ELR (cell line): ENCODE results near the gene SLC1A7.

ENCODE experiments used
- DNase-seq: peaks from one replicate; pipeline ENCODE4 v3.0.0-alpha.2; 2015; ENCODE audit warnings: low read depth

Gene SLC1A7

DNA sequence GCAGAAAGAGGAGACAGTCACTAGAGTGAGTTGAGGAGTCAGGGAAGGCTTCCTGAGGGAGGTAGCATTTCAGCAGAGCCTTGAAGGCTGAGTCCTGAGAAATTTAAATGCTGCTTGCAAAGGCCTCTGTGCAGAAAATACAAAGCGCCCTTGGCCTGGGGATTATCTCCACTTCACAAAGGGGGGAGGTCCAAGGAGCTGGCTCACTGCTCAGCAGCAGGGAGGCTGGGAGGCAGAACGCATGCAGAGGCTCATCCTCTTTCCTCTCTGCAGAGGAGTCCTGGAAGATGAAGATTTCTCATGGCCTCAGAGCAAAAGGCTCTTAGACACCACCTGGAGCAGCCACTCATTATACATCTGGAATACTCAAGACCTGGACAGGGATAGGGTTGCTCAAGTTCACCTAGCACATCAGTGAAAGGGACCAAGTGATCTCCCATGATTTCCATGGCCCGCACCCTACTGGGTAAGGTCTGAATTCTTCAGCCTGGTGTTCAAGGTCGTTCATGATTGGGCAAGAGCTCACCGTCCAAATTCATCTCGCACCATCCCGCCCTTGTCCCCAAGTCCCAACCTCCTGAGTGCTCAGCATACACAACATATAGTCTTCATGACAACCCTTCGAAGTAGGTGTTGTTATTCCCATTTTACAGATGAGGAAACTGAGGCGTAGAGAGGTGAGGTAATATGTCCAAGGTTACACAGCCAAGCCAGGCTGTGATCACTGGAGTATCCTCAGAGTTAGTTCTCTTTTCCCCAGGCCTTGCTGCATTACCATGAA, 9.0 kb downstream of the SLC1A7 start:
- DNase-seq: no peak

DNA sequence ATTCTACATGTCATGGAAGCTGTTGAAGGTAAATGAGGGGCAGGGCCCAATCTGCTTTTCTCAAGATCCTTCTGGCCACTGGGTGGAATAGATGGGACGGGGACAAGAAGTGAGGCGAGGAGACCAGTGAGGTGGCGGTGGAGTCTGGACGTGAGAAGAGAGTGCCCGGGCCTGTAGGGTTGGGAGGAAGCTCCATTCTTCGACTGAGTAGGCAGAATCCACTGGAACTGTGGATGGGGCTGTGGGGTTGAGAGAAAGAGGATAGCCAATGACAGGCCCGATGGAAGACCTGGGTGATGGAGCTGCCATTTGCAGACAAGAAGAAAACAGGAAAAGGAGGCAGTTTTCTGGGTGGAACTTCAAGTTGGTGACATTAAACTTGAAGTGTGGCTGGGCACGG, 10.3 kb downstream of the SLC1A7 start:
- DNase-seq: no peak

DNA sequence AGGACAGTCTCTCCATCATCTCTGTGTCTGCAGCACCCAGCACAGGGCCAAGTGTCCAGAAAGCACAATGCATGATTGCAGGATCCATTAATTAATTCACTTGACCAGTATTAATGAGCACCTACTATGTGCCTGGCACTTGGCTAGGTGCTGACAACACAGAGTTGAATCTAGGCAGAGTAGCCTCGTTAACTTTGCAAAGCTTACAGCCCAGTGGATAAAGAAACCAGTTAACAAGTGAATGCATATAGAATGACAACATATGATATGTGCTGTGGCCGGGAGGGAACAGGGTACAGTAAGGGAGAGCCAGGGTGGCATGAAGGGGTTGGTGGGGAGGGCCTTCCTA, 10.9 kb downstream of the SLC1A7 start:
- DNase-seq: no peak

DNA sequence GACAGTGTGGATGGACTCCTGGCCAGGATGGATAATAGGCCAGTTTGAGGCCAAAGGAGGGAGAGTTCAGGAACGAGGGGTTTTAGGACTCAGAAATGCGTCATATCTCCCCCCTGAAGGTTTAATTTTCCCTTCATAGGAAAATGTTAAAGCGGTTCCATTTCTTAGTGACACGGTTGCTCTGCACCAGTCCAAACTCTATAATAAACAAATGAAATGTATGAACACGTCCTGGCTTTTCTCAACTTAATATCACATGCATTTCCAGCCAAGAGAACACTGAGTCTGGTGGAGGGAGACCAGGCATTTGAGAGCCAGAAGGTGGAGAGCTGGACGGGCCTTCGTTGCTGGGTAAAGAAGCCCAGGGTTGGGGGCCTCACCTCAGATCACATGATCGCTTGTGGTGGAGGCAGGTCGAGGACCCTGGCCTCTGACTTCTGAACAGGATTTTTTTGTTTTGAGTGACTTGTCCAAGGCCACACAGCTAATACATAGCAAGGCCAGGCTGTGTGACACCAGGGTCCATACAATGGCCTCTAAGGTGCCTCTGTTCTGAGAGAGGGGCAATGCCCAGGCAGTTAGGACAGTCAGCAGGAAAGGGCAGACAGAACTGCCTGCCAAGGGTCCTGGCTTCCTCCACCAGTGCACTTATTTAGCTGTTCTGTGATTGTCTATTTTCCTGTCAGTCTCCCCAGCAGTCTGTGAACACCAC, 11.4 kb downstream of the SLC1A7 start:
- no peak for DNase-seq

DNA sequence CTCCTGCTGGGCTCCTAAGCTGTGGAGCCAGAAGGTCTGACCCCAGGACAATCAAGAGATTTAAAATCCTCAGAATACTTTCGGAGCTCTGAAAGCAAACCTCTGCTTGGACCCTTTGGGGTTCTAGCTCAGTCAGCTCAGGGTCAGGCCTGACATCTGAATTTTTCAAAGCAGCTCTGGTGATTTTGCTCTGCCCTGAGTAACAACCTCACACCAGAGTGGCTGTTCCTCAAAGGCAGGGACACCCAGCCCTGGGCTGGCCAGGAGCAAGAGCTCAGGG, 11.9 kb downstream of the SLC1A7 start:
- no peak for DNase-seq

DNA sequence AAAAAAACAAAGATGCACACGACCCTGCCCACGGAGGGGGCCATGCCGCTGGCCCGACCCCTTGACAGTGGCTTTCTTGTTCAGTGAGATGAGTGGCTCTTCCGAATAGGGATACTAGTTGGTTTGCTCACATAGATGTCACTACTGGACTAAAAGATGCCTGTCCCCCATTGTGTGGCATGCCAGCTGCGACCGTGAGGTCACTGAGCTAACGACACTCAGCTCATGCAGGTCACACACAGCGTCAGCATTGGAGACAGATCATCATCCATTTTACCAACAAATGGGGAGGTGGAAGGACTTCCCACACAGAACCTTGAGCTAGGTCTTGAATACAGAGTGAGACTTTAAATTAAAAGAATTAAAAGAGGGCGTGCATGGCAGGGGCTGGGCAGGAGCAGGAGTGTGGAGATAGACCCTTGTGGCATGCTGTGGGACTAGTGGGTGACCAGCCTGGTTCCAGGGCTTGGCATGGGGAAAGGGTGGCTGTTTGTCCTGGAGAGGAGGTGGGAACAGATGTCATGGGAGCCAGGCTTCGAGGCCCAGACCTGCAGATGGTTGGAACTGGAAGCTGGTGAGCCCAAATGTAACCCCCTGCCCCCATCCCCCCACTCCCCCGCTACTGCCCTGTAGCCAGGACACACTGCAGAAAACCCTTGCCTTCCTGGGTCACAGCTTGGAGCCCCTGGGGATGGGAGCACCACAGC, 12.4 kb downstream of the SLC1A7 start:
- DNase-seq: no peak

DNA sequence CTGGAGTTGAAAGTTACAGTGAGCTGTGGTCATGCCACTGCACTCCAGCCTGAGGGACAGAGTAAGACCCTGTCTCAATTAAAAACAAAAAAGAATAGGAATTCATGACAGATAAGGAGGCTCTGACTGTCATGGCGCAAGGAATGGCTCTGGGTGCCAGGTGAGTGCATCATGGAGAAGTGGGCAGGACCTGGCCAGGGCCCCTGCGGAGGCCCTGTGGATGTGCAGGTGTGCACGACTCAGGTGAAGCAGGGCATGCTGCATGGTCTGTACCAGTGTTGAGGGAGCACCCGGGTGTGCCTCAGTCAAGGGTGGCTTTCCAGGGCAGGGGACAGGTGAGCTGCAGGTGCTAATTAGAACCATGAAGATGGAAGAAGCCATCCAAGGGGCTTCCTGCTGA, 14.0 kb downstream of the SLC1A7 start:
- no peak for DNase-seq

DNA sequence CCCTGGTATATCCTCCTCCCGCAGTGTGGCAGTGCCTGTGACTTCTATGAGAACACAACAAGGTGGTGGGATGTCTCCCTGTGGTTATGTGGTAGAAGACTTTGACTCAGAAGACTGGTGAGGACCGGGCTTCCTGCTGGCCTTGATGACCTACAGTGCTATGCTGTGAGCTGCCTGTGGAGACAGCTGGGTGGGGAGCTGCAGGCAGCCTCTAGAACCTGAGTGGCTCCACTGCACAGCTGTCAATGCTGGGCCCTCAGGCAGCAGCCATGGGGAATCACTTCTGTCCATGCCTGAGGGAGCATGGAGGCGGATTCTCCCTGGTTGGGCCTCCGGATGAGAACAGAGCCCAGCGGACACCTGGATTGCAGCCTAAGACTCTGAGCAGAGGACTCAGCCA, 14.9 kb downstream of the SLC1A7 start:
- peak; percentile 36 for DNase-seq

DNA sequence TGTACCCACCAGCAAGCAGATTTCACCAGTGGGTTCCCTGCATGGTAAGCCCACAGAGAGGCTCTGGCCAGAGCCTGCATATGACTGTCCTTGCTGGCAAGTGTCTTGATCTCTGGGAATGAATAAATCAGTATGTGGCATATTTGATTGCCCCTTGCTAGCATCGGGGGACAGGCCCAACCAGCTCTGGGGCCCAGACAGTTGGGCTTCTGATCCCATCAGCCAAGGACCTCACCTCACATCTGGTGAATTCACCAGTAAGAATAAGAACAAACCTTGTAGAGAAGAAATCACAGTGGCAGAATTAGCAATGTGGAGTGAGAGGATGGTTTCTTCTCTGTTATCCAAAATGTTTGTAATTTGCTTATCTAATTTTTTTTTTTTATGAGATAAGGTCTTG, 15.9 kb downstream of the SLC1A7 start:
- no peak for DNase-seq

DNA sequence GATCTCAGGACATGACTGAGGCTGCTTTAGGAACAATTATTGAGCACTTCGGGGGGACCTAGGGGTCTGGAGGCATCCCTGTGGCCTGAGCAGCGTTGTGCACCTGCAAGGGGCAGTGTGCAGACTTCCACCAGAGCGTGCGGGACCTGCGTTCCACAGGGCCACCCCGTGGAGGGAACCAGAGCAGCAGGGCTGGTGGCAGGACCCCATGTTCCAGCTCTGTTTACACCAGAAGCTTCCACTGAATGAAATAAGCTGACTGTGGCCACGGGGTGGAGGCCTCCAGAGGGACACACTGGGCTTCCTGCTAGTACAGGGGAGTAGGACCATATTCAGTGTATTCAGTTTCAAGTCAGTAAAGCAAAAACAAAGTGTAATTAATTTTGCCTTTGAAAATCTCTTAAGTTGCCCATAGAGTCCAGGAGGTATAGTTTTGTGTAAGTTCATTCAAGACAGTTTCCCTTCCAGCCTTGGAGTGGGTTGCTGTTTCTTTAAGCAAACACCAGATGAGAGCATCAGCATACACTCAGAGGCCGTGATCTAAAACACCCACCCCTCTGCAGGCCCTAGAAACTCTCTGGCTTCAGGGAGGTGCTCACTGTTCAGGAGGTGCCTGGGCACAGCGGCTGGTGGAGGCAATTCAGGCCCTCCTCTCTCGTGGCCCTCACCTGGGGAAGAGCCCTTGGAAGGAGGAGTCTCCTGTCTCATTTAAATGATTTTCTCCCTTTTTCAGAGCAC, 16.6 kb downstream of the SLC1A7 start:
- no peak for DNase-seq

DNA sequence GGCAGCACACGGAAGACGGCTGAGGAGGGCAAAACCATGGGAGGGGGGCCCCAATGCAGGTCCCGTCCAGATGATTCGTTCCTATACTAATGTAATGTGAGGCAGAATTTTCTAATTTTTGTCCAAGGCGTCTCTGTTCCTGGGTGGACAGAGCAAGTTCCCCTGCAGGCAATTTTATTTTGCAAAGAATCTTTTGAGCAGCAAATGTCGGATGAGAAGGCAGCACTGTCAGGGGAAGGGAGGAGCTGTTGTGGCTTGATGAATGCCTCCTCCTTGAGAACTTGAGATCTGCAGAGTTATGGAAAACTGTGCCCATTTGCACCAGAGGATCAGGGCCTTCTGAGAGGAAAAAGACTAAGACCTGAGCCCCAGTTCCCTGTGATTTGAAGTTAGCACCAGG, 17.3 kb downstream of the SLC1A7 start:
- DNase-seq: no peak

DNA sequence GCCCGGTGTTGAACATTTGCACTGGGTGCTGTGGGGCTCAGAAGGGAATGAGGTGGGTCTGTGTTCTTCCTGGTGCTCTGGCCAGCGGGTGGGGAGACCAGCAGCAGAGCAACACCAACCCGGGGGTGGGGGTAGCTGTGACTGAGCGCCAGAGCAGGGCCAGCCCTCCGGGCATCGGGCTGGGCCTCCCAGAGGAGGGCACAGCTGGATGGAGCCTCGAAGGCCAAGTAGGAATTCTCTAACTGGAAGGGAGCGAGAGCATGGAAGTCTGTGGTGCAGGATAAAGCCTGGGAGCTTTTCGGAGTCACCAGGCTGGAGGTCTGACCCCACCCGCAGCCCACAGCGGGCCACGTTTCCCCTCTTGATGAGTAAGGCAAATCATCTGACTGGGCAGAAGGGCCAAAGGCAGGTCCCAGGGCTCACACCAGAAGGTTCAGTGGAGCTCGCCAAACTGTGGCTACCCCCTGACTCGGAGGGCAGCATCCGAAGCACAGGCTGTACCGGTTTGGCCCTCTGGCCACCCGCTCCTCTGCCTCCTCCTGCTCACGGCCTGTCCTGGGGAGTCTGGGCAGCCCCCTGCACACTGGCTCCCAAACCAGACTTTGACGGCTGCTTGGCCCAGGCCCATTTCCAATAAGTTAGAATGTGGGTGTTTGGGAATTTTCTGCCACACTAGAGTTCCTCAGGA, 18.8 kb downstream of the SLC1A7 start:
- DNase-seq: no peak

DNA sequence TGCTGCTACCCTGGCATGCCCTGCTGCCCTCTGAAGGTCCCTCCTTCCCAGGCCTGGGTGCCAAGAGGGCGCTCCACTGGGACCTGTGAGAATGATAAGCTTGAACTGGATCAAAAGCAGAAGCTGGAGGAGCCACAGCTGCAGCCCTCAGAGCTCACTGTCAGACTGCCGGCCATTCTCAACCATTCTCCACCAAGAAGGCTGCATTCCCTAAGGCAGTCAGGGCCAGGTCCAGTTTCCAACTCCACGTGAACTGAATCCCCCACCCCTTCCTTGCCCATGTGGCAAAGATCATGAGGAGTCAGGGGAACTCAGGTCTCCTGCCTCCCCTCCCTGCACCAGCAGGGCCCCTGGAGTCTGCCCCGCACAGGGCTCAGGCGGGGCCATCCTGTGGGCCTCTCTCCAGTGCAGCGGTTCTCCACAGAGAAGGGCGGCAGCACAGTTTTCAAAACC, 19.5 kb downstream of the SLC1A7 start:
- no peak for DNase-seq

DNA sequence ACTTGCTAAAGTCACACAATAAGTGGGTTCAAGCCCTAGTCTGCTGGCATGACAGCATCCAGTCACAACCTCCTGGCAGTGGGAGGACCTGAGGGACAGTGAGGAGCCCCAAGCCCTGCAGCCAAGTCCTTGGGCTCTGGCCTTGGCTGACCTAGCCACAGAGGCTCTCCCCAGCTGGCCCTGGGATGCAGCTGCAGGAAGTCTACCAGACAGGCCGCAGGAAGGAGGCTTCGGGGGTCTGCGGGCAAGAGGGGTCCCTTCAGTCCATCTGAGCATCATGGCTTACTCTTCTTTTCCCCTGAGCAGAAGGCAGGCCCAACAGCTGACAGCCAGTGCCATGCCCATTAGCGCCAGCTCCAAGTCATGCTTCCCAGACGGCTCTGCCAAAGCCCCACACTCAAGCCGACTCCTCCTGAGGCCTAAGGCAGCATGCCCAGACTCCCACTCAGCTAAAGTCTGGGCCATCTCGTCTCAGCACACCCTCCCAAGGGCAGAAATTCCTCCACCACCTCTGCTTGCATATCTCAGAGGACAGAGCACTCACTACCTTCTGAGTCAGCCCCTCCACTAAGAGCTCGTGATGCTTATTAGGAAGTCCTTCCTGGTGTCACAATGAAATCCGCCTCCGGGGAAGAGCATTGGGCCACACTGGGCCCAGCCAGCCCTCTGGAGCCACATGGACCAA, 20.1 kb downstream of the SLC1A7 start:
- peak; percentile 38 for DNase-seq

DNA sequence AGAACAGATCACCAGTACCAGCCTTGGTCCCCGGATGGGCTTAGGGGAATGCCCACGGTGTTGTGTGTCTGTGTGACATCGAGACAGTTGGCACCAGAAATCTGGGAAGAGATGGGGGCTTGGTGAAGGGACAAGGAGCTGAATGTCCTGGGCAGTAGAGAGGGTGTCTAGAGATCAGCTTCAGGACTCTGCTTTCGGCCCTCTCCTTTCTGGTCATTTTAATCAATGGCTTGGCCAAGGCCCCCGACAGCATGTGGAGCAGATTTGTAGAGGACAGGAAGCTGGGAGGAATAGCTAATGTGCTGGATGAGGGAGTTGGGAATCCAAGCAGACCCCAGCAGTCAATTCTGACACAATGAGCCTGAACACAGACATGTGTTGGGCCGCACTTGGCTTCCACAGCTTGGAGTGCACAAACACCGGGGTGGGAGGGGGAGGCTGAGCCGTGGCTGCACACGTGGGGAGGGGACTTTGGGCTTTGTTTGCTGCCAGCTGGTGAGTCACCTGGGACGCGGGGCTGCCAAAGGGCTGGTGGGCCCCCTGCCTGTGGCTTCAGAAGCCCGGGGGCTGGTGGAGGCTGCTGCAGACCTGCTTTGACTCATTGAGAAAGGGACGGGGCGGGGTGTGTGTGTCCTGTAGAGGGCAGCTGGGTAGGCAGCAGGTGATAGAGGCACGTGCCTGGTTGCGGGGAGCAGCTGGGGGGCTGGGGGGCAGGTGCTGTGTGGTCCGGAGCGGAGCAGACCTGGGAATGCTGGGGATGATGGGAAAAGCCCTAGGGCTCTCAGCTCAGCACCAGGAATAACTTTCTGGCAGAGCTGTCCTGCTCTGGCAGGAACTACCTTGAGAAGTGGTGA, 20.9 kb downstream of the SLC1A7 start:
- peak; percentile 33 for DNase-seq

DNA sequence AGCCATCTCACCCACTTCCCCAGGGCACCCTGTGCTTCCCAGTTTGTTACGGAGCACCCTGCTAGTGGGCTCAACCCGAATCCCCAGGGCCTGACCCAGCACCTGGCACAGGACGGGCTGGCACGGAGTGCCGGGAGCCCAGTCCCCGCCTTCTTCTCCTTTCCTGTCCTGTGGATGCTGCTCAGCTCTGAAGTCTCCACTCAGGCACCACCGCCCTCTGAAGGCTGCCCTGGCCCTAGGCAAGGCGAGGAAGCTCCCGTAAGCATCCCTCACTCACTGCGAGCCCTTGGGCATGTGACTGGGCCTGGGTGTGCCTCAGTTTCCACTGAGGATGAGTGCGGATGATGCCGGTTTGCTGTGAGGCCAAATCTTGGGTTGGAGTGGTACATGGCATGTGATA, 21.8 kb downstream of the SLC1A7 start:
- no peak for DNase-seq

DNA sequence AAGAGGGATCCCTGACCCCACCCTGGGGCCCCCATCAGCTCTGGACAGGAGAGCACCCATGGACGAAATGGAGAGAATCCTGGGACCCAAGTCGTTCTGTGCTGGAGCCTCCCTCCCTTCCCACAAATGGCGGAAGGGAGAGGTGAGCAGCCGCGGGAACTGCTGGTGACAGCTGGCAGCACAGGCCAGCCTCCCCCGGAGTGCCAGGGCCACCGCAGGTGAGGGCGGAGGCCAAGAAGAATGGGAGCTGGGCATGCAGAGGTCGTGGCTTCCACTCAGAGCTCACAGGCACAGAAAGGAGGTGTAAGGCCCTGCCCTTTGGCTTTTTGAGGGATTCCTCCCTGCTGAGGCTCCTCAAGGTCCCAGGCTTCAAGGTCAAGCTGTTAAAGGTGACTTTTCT, 24.6 kb downstream of the SLC1A7 start:
- DNase-seq: no peak

DNA sequence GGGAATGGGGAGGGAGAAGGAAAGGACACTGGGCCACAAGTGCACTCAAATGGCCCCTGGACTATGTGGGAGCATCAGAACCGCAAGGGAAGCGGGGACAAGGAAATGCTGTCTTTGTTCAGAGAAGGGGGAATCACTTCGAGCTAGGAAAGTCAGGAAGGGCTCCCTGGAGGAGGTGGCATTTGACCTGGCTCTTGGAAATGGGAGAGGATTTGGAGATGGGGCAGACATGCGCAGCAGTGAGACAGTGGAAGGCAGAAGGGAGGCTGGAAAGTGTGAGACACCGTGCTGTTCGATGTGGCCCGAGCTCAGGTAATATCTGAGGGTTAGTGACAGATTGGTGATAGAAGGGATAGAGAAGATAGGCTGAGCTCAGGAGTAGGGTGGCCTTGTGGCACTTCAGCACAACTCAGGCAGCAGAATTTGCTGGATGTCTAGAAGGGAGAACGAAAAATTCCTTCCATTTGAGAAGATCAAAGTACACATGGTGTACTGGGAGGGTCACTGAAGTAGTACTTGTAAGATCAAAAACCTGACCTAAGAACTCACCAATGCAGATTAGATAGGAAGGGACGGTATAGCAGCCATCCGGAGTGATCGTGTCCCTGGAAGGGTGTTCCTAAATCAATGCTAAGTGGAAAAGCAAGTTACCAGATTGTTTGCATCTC, 25.4 kb downstream of the SLC1A7 start:
- no peak for DNase-seq

DNA sequence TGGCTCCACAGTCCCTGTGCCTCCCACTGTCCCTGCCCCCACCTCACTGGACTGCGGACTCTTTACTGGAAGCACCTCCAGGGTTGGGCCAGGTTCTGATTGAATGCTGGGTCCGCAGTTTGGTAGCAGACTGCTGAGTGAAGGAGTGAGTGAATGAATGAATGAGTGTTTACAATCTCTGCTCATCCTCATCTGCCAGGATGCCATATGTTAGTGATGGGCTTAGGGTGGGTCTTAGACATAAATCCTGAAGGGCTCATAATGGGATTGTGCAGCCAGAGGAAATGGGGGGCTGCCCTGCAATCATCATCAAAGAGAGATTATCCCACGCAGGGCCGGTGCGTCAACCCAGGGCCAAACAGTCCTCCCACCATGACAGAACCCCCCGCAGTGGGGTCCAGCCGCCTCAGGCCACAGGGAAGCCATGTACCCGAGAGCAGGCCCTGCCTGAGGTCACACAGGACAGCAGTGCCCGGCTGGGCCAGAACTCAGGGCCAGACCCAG, 26.1 kb downstream of the SLC1A7 start:
- DNase-seq: no peak
